ENCODE data around the gene CDK17. TPM values are rescaled to one million over a fixed set of nuclear protein-coding genes. Genes with fewer than 3 reads are reported as not detected.

The CDK17 gene
- total and polyA plus RNA-seq, 2 donors (not counting 1 experiment from before 2014, with no cell fraction given) = 15.6 to 87.8 TPM

GRCh38 chr12:96356831-96357230, 43.4 kb downstream of the CDK17 start:
- WGBS (ENCODE audit: insufficient coverage) = no CpG with 5 or more reads among the region's 1 CpG
- ChIA-PET CTCF (interaction anchor here (1.2 kb wide), 1 partner anchor 12 kb away, joined by 3 read pairs; no protein-coding TSS in a partner anchor), POLR2A (no interaction called here)
- Histone ChIP-seq H3K36me3 (replicated peaks in 1 of 2; ENCODE audit: control extremely low read depth in 1 of 2, control insufficient read depth in 1 of 2, extremely low read depth in 1 of 2, insufficient read depth in 2 of 2, low read length in 1 of 2) (peaks cover 0 to 2% of the 10 kb centered on the region in 2 experiments), H4K20me1 (ENCODE audit: control insufficient read depth, insufficient read depth, low read length, poor library complexity, severe bottlenecking) (peaks cover 83% of the 10 kb centered on the region), H3K27me3 (replicated peaks in 1 of 4; ENCODE audit: control extremely low read depth in 1 of 4, control insufficient read depth in 3 of 4, insufficient read depth in 4 of 4, low read length in 3 of 4) (no peaks in the 10 kb centered on the region), H3K4me1 (ENCODE audit: control insufficient read depth in 2 of 2, insufficient read depth in 2 of 2, low read length in 2 of 2) (peaks cover 11 to 25% of the 10 kb centered on the region in 2 donors), H3K4me3 (ENCODE audit: control extremely low read depth in 1 of 5, extremely low read depth in 1 of 5, insufficient read depth in 1 of 5, low read depth in 2 of 5, low read length in 4 of 5) (no peak overlapping the region), H3K9me3 (ENCODE audit: control extremely low read depth in 1 of 3, control insufficient read depth in 2 of 3, insufficient read depth in 1 of 3, low read length in 2 of 3) (no peaks in the 10 kb centered on the region), H3K4me2 (replicated peaks; ENCODE audit: low read depth, low read length, poor library complexity, severe bottlenecking) (no peak overlapping the region), H2AFZ (ENCODE audit: insufficient read depth, low read depth, low read length, poor library complexity, severe bottlenecking) (no peak overlapping the region), H3K79me2 (ENCODE audit: control insufficient read depth, insufficient read depth, low read length) (peaks cover 91% of the 10 kb centered on the region), H3K27ac (ENCODE audit: low read length in 2 of 2) (no peak overlapping the region), H3K9ac (ENCODE audit: low read length) (no peak overlapping the region)
- no peak overlapping the region for H3K4me3 Mint-ChIP-seq
- ATAC-seq (ENCODE audit: low read depth) = no peak
- no peaks in the 10 kb centered on the region for H3K27me3 Mint-ChIP-seq
- no peak overlapping the region for H3K27ac Mint-ChIP-seq
- TF ChIP-seq EZH2 (IDR thresholded peaks at IDR 0.05; ENCODE audit: borderline replicate concordance, insufficient read depth, low read depth, low read length, poor library complexity, severe bottlenecking) (no peak), CTCF (IDR thresholded peaks at IDR 0.05) (no peak)
- peaks cover 75% of the 10 kb centered on the region for H3K4me1 Mint-ChIP-seq
- intact Hi-C loops (cut with micrococcal nuclease) = no loop called here
- DNase-seq = no peak
- no peaks in the 10 kb centered on the region for H3K9me3 Mint-ChIP-seq (ENCODE audit: insufficient read depth)

GRCh38 chr12:96354844-96355534, 45.2 kb downstream of the CDK17 start:
- H3K9me3 Mint-ChIP-seq (ENCODE audit: insufficient read depth) = no peaks in the 10 kb centered on the region
- H3K4me3 Mint-ChIP-seq = no peak overlapping the region
- Histone ChIP-seq H3K36me3 (replicated peaks in 1 of 2; ENCODE audit: control extremely low read depth in 1 of 2, control insufficient read depth in 1 of 2, extremely low read depth in 1 of 2, insufficient read depth in 2 of 2, low read length in 1 of 2) (no peaks in the 10 kb centered on the region), H3K27ac (ENCODE audit: low read length in 2 of 2) (no peak overlapping the region), H3K9me3 (ENCODE audit: control extremely low read depth in 1 of 3, control insufficient read depth in 2 of 3, insufficient read depth in 1 of 3, low read length in 2 of 3) (no peaks in the 10 kb centered on the region), H3K4me1 (ENCODE audit: control insufficient read depth in 2 of 2, insufficient read depth in 2 of 2, low read length in 2 of 2) (peaks cover 8 to 27% of the 10 kb centered on the region in 2 donors), H3K79me2 (ENCODE audit: control insufficient read depth, insufficient read depth, low read length) (peaks cover 90% of the 10 kb centered on the region), H2AFZ (ENCODE audit: insufficient read depth, low read depth, low read length, poor library complexity, severe bottlenecking) (no peak overlapping the region), H3K4me3 (ENCODE audit: control extremely low read depth in 1 of 5, extremely low read depth in 1 of 5, insufficient read depth in 1 of 5, low read depth in 2 of 5, low read length in 4 of 5) (no peak overlapping the region), H3K9ac (ENCODE audit: low read length) (no peak overlapping the region), H3K4me2 (replicated peaks; ENCODE audit: low read depth, low read length, poor library complexity, severe bottlenecking) (no peak overlapping the region), H3K27me3 (replicated peaks in 1 of 4; ENCODE audit: control extremely low read depth in 1 of 4, control insufficient read depth in 3 of 4, insufficient read depth in 4 of 4, low read length in 3 of 4) (no peaks in the 10 kb centered on the region), H4K20me1 (ENCODE audit: control insufficient read depth, insufficient read depth, low read length, poor library complexity, severe bottlenecking) (peaks cover 76% of the 10 kb centered on the region)
- peaks cover 72% of the 10 kb centered on the region for H3K4me1 Mint-ChIP-seq
- ATAC-seq (ENCODE audit: low read depth) (no peak), DNase-seq (no peak)
- ChIA-PET POLR2A (no interaction called here), CTCF (interaction anchor here (0.6 to 0.7 kb wide), 2 partner anchors 64 to 1647 kb away, joined by 3 to 5 read pairs; no protein-coding TSS in a partner anchor)
- WGBS (ENCODE audit: insufficient coverage) = 95% methylated on average over 7 of the region's 8 CpGs
- H3K27ac Mint-ChIP-seq = no peak overlapping the region
- H3K27me3 Mint-ChIP-seq = no peaks in the 10 kb centered on the region
- intact Hi-C loops (cut with micrococcal nuclease) = no loop called here
- no peak for TF ChIP-seq EZH2 (IDR thresholded peaks at IDR 0.05; ENCODE audit: borderline replicate concordance, insufficient read depth, low read depth, low read length, poor library complexity, severe bottlenecking)
- no peak for TF ChIP-seq CTCF (IDR thresholded peaks at IDR 0.05)

Data from B cell (primary cell).